GM19438 (cell line): ENCODE results near the gene MAST1.
A peak's percentile ranks its signal among the peaks of the same experiment; 100 is the strongest.
"Not testable (repeated sequence)": the region's sequence is repeated elsewhere in the genome, so short reads cannot be mapped to it uniquely, and the experiment has no call there.

Experiments used
- ATAC-seq: cut with Tn5 transposase; IDR thresholded peaks from one replicate; pipeline ENCODE4 v1.9.1; 2021; ENCODE audit warnings: low read depth; ENCODE audit not compliant: unreplicated experiment

MAST1 gene

GRCh38 chr19:12838182-12838885 lies at the start of gene MAST1:
TSS of gene MAST1 (plus strand) at chr19:12838515. CDS start at chr19:12838573, 58 bp downstream.
- ATAC-seq: no peak

- no peak for ATAC-seq
These were observed 49.6 kb upstream of the MAST1 start for GRCh38 chr19:12788682-12789097.

GRCh38 chr19:12789098-12789903 lies 49.0 kb upstream of the MAST1 start:
- ATAC-seq: no peak

GRCh38 chr19:12789904-12790619 lies 48.3 kb upstream of the MAST1 start:
- peak; percentile 35 for ATAC-seq

- no peak for ATAC-seq
These were observed 47.5 kb upstream of the MAST1 start for GRCh38 chr19:12790628-12791344.

GRCh38 chr19:12791345-12792050 lies 46.8 kb upstream of the MAST1 start, which contains the start of gene JUNB:
TSS of gene JUNB (plus strand) at chr19:12791486. CDS start at chr19:12791772, 286 bp downstream.
- ATAC-seq: peak; percentile 24

GRCh38 chr19:12792051-12792852 lies 46.1 kb upstream of the MAST1 start:
- no peak for ATAC-seq

- ATAC-seq: no peak
These were observed 45.4 kb upstream of the MAST1 start for GRCh38 chr19:12792853-12793289.

GRCh38 chr19:12793290-12794195 lies 44.8 kb upstream of the MAST1 start:
- ATAC-seq: peak; percentile 7

- ATAC-seq: no peak
These were observed 43.9 kb upstream of the MAST1 start for GRCh38 chr19:12794196-12794941.

GRCh38 chr19:12794971-12795381 lies 43.3 kb upstream of the MAST1 start:
- ATAC-seq: no peak

GRCh38 chr19:12796146-12797071 lies 41.9 kb upstream of the MAST1 start:
- ATAC-seq: no peak

GRCh38 chr19:12797141-12797587 lies 41.2 kb upstream of the MAST1 start:
- no peak for ATAC-seq

GRCh38 chr19:12797607-12798006 lies 40.7 kb upstream of the MAST1 start:
- ATAC-seq: not testable (repeated sequence)

- ATAC-seq: no peak
These were observed 38.4 kb upstream of the MAST1 start for GRCh38 chr19:12799742-12800465.

- ATAC-seq: no peak
These were observed 37.9 kb upstream of the MAST1 start for GRCh38 chr19:12800466-12800770.
